EH (cell line): ENCODE measurements around the gene MAN2A2.
"Not testable (repeated sequence)": the region's sequence is repeated elsewhere in the genome, so short reads cannot be mapped to it uniquely, and the experiment has no call there.

Experiments
- DNase-seq: peaks from one replicate; pipeline ENCODE4 v3.0.0-alpha.2; 2015; ENCODE audit warnings: low read depth

Gene MAN2A2

DNA sequence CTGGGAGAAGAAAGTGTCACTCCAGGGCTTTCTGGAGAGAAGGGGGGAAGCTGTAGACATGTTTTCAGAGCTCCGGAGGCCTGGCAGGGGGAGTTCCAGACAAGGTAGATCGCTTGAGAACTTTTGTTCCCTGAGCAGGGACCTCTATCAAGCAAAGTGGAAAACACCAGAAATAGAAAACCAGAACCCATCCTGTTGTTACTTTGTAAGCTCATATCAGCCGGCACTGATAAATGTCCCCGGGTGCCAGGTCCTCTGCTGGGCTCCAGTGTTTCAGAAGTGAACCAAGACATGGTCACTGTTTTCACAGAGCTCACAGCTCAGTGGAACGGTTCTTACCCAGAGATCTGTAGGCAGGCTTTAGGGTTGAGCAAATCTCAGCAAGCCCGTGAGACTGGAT is 15.7 kb downstream of the MAN2A2 start:
- no peak for DNase-seq

DNA sequence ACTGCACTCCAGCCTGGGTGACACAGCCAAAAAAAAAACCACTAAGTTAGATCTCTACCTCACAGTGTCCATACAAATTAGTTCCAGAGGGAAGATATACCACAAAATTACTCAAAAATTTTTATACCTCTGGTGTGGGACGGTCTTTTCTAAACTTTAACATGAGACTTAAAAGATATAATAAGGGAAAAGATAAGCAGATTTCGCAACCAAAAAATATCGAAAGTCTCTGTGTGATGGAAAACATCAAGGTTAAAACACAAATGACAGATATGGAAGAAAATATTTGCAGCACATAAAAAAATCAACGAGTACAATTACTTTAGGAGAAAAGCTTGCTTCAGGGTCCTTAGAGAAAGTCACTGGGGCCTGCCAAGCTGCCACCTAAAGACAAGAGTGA is 18.8 kb downstream of the MAN2A2 start:
- DNase-seq: no peak

DNA sequence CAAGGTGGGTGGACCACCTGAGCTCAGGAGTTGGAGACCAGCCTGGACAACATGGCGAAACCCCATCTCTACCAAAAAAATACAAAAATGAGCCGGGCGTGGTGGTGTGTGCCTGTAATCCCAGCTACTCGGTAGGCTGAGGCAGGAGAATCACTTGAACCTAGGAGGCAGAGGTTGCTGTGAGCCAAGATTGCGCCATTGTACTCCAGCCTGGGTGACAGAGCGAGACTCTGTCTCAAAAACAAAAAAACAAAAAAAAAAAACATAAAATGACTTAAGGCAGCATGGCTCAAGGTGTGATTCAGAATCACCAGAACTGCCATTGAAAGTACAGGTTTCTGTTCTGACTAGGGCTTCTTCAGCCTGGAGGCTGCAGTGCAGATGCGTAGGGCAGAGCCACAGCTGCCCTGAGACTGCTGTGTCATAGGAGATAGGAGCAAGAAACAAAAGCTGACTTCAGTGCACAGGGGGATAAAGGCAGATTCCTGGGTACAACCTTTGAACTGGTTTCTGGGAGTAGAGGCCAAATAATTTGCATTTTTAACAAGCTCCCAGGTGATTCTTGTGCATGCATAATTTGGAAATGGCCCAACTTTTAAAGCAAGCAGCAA is 19.7 kb downstream of the MAN2A2 start:
- DNase-seq: not testable (repeated sequence)

DNA sequence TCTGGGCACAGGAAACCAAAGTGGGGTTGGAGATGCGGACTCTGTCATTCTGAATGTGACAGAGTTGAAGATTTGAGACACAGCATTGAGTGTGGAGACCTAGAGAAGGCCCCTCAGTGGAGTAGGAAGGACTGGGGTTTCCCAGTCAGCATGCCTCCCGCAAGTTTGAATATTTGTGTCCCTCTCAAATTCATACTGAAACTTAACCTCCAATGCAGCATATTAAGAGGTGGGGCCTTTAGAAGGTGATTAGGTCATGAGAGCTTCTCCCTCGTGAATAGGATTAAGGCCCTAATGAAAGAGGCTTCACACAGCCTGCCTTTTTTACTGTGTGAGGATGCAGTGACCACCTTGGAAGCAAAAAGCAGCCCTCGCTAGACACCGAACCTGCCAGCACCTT is 21.3 kb downstream of the MAN2A2 start:
- DNase-seq: no peak

DNA sequence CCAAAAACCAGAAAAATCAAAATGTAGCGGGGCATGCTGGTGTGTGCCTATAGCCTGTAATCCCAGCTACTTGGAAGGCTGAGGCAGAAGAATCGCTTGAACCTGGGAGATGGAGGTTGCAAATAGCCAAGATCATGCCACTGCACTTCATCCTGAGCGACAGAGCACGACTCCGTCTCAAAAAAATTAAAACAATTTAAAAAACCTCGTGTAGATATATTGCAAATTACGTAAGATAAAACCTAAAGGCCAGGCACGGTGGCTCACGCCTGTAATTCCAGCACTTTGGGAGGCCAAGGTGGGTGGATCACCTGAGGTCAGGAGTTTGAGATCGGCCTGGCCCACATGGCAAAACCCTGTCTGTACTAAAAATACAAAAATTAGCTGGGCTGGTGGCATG is 23.7 kb downstream of the MAN2A2 start:
- DNase-seq: not testable (repeated sequence)

DNA sequence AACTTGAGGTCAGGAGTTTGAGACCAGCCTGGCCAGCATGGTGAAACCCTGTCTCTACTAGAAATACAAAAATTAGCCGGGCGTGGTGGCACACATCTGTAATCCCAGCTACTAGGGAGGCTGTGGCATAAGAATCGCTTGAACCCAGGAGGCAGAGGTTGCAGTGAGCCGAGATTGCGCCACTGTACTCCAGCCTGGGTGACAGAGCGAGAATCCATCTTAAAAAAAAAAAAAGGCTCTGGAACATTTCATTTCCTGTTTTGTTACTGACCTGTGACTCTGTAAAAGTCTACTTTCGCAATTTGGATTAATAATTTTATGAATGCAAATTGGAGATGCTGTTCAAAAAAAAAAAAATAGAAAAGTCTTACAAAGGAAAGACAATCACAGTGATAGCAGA is 25.0 kb downstream of the MAN2A2 start:
- not testable (repeated sequence) for DNase-seq

DNA sequence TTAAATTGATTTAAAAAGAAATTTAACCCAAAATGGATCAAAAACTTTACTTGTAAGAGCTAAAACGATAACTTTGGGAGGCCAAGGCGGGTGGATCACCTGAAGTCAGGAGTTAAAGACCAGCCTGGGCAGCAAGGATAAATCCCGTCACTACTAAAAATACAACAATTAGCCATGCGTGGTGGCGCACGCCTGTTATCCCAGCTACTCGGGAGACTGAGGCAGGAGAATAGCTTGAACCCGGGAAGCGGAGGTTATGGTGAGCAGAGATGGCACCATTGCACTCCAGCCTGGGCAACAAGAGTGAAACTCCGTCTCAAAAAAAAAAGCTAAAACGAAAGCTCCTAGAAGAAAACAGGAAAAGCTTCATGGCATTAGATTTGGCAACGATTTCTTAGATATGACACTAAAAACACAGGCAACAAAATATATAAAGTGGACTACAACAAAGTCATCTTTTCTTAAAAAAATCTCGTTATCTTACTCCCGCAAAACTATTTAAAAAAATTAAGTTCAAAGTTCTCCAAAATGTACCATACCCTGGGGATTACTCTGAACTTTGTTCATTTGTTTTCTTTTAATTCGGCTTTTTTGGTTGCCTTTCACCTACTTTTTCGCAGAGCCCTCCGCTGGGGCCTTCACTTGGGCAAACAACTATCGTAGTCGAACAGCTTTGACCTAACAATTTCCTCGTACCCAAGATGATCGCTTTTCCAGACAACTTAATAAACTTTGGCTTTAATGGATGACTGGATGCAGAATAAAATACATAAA is 26.3 kb downstream of the MAN2A2 start:
- no peak for DNase-seq

DNA sequence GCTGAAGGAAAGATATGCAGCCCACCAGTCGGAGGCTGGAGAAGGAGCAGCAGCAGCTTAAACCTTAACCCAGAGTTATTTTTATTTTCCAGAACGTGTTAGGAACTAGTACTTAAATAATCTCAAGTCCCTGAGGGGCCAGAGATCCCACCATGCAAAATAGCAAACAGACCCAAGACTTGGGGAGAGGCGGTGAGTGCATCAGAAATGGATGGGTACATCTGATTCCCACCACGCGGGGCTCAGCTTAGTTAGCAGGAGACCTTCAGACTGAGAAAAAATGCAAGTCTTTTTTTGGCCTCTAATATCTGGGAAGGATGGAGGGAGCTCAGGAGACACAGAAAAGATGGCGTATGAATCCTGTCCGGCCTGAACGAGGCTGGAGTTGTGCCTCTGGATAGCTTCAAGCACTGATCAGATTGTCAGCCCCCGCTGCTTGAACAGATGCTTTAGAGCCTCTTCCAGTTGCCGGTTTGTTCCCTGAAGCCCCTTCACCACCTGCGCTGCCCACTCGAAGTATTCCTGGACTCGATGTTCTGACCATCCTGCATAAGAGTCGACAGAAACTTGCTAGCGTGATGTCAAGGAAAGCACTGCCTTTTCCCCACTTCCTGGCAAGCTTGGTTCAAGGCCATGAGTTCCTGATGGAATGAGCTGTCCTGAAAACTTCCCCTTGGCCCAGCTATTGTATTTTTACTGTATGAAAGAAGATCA is 27.9 kb downstream of the MAN2A2 start:
- peak; percentile 16 for DNase-seq

DNA sequence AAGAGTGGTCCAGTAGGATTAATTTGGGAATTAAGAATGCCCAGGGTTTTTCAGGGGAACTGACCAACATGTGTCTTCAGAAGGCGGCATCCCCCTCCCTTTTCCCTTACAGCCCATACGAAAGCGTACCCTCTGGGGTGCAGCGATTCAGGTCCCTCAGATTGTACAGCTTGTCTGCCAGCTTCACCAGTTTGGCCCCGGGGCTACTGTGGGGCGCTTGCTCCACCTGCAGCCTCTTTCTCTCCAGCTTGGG is 28.4 kb downstream of the MAN2A2 start:
- no peak for DNase-seq

DNA sequence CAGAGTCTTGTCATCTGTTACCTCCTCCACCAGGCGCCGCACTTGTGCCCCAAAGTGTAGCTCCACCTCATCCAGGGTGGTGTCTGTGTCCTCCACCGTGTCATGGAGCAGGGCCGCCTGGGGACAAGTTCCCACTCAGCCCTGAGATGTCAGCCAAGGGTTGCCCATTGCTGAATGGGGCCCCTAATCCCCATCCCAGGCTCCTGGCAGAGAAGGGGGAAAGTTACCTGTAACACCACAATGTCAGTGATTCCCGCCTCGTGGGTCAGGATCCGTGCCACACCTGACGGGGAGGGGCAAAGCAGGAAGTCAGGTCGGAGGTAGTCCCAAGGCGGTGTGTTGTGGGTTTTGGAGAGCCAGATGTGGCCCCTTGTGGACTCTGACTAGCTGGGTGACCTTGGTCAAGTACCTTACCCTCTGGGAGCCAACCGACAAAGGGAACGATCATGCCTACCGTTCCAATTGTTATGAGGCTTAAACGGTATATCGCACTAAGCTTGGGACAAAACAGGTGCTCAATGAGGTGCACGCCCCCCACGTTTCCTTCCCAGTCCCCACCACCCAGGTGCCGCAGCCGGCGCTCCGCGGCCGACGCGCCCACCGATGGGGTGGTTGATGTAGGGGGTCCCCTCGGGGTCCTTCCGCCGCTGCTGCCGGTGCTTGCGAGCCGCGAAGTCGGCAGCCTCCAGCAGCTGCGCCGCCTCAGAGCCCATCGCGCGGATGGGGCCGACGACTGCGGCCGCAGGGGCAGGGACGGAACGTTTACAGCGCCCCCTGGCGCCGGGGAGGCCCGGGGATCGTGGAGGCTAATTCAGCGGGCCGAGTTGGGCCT is 28.9 kb downstream of the MAN2A2 start, which contains the start of gene HDDC3:
Gene HDDC3, minus strand, starts transcription at position 722 of the 832 bp plus-strand sequence. Its CDS starts 9 bp downstream, at position 713.
- DNase-seq: peak; percentile 83

DNA sequence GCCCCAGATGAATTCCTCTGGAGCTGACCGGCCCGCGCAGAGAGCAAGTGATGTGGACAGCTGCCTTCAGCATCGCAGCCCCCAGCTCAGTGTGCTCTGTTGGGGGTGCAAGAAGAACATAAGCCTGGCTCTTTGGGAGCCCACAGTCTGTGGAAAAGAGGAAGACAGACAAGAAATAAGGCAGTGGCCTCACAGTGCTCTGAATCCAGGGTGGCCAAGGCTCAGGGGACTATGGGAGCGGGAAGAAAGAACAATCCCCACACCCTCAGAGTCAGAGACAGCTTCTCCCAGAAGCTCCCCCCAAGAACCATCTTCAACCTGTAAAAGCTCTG is 29.5 kb downstream of the MAN2A2 start:
- DNase-seq: no peak

DNA sequence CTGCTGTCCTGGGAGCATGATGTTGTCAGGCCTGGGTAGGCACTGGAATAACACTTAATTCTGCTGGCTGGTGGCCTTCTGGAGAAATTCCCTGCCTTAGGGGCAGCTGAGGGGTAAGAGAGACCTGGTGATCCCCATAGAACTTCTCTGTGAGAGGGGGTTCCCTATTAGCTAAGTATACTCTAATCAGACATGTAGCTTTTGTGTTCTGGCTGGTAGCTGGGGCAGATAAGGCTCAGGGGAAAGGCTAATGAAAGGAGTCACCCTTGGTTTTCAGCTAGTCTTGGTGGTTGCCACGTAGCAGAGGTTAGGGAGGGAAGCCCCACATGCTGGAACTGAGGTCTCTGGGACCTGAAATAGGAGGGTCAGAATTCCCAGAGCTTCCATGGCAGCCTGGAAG is 30.2 kb downstream of the MAN2A2 start:
- DNase-seq: no peak

DNA sequence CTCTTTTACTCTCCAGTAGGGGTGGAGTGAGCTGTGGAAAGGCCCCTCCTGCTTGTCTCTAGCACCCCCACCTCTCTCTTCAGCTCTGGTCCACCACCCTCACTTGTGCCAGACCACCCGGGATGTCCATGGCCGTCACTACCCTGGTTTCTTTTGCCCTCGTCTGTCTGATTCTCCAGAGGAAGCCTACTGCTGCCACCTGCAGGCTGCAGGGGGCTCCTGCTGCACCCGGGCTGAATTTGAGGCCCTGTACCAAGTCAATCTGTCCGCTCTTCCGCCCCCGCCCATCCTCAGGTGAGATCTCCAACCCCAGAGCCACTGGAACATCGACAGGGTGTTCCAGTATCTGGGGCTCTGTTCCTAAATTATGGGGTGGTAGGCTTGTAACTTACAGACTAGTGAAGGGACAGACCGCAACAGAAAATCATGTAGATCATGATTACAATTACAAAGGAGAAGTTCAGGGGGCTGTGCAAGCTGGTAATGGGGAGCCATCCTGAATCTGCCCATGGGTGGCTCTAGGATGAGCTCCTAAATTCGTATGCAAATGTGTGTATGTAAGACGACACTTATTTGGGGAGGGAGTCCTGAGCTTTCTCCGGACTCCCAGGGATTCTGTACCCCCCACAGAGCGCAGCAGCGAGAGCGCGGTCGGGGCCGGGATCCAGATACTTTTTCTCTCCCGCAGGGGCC is 31.3 kb downstream of the MAN2A2 start:
- DNase-seq: peak; percentile 82

DNA sequence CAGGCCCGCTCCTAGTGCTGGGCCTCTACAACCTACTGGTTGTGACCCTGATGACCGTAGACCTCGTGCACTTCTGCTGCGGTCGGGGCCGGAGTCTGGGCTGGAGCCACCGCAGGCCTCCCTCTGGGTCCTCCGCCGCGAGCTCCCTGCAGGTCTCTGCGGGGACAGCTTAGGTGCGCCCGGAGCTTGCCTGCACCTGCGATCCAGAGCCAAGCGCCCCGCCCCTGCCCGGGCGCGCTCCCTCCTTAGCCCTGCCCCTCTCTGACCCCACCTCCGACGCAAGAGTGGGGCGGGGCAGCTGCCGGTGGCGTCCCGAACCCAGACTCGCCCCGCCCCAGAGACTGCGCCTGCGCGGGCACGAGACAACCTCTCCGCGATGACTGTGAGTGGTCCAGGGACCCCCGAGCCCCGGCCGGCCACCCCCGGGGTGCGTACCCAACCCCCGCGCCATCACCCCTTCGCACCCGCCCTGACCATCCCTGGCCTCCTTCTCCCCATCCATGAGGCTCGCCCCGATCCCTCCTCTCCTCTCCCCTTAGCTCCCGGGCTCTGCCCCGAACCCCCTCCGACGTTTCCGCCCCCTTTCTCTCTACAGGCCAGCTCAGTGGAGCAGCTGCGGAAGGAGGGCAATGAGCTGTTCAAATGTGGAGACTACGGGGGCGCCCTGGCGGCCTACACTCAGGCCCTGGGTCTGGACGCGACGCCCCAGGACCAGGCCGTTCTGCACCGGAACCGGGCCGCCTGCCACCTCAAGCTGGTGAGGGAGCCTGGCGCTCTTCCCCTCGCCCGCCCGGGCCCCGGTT is 32.0 kb downstream of the MAN2A2 start, which contains the start of gene UNC45A:
Gene UNC45A, plus strand, starts transcription at position 337 of the 803 bp plus-strand sequence. Its CDS starts 40 bp downstream, at position 377.
- peak; percentile 88 for DNase-seq

DNA sequence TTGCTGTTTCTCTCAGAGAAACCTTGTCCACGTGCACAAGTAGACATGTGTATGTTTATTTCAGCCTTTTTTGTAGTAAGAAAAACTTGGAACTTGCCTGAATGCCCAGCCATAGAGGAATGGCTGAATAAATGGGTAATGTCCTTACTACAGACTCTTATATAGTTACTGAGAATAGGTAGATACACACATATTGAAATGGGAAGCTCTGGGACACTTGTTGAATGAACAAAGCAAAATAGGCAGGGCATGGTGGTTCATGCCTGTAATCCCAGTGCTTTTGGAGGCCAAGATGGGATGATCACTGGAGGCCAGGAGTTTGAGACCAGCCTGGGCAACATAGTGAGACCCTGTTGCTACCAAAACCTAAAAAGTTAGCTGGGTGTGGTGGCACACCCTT is 33.7 kb downstream of the MAN2A2 start:
- DNase-seq: no peak

DNA sequence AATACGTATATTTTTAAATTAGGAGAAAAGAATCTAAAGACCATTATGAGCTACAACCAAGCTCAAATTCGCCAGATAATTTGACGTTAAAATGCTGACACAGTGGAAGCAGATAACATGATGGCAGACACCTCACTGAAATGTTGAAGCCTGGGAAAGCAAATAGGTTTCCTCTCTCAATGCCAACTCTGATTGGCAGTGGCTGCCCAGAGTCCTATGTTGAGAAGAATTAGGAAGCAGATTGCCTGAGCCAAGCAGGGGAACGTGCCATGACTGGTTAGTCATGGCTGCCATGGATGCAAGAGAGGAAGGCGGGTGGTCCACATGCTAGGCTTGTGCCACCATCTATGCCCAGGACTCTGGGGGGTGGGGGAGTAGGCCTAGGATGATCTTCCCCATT is 35.2 kb downstream of the MAN2A2 start:
- DNase-seq: no peak

DNA sequence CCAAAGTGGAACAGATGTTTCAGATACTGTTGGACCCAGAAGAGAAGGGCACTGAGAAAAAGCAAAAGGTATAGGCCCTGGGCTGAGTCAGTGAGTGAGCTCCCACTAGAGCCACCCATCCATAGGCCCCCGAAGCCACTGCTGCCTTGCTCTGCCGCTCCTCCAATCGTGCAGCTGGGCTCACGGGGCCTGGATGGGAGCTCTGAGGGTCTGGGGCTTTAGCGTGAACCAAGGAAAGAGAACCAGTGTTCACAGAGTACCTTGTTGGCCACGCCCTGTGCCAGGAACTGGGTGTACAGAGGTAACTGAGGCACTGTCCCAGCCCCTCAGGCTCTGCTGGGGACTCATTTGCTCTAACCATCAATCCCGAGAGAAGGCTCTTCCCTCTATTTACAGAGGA is 36.7 kb downstream of the MAN2A2 start:
- DNase-seq: no peak

DNA sequence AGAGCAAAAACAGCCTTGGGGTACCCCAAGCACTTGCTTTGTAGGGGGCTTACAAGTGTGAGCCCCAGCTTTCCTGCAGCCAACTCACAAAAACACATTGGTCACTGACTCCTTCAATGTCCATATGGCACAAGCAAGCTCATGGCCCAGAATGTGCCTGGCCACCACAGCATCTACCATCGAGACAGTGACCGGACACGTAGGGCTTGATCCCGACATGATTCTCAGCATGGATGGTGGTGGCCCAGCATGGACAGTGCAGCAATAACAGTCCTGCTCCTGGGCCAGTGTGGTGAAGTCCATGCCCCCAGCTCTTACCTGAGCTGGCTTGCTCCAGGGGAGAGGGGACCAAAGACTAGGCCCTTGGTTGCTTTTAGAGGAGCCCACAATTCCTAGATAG is 37.9 kb downstream of the MAN2A2 start:
- DNase-seq: no peak

DNA sequence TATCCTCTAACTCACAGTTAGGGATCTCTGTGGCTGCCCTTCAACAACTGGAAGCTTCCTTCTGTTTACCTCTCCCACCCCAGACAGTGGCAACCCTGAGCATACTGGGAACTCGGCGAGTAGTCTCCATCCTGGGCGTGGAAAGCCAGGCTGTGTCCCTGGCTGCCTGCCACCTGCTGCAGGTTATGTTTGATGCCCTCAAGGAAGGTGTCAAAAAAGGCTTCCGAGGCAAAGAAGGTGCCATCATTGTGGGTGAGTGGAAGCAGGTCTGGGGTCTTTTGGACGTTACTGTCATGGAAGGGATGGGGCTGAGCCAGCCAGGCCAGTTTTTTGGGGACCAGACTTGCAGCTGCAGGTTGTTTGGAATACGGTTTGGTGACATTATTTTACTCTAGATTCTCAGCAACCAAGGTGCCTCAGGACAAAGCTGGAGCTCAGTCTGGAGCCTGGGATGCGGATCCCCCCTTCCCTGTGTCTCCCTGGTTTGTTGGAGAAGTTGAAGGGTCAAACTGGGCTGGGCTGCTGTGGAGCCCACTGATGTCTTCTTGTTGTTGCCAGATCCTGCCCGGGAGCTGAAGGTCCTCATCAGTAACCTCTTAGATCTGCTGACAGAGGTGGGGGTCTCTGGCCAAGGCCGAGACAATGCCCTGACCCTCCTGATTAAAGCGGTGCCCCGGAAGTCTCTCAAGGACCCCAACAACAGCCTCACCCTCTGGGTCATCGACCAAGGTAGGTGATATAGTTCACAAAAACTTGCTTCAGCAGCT is 39.4 kb downstream of the MAN2A2 start:
- no peak for DNase-seq

DNA sequence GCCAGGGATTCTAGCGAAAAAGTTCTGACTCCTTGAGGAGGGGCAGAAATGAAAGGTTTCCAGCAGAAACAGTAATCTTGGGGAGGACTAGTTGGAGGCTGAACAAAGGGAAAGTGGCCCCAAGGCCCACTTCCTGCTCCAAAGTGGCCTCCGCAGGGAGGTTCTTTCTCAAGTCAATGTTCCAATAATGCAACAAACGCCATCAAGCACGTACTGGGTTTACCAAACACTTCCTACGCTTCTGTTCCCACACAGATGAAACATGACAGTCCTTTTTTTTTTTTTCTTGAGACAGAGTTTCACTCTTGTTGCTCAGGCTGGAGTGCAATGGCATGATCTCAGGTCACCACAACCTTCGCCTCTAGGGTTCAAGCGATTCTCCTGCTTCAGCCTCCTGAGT is 42.0 kb downstream of the MAN2A2 start:
- no peak for DNase-seq
